Measurements from ENCODE around the gene RTEL1.
"Not testable (repeated sequence)": the region's sequence is repeated elsewhere in the genome, so short reads cannot be mapped to it uniquely, and the experiment has no call there.

The RTEL1 gene, protein sequence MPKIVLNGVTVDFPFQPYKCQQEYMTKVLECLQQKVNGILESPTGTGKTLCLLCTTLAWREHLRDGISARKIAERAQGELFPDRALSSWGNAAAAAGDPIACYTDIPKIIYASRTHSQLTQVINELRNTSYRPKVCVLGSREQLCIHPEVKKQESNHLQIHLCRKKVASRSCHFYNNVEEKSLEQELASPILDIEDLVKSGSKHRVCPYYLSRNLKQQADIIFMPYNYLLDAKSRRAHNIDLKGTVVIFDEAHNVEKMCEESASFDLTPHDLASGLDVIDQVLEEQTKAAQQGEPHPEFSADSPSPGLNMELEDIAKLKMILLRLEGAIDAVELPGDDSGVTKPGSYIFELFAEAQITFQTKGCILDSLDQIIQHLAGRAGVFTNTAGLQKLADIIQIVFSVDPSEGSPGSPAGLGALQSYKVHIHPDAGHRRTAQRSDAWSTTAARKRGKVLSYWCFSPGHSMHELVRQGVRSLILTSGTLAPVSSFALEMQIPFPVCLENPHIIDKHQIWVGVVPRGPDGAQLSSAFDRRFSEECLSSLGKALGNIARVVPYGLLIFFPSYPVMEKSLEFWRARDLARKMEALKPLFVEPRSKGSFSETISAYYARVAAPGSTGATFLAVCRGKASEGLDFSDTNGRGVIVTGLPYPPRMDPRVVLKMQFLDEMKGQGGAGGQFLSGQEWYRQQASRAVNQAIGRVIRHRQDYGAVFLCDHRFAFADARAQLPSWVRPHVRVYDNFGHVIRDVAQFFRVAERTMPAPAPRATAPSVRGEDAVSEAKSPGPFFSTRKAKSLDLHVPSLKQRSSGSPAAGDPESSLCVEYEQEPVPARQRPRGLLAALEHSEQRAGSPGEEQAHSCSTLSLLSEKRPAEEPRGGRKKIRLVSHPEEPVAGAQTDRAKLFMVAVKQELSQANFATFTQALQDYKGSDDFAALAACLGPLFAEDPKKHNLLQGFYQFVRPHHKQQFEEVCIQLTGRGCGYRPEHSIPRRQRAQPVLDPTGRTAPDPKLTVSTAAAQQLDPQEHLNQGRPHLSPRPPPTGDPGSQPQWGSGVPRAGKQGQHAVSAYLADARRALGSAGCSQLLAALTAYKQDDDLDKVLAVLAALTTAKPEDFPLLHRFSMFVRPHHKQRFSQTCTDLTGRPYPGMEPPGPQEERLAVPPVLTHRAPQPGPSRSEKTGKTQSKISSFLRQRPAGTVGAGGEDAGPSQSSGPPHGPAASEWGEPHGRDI (N-terminal part only)
- total RNA-seq: 3.3 to 6.5 reads per million in 2 donors

DNA sequence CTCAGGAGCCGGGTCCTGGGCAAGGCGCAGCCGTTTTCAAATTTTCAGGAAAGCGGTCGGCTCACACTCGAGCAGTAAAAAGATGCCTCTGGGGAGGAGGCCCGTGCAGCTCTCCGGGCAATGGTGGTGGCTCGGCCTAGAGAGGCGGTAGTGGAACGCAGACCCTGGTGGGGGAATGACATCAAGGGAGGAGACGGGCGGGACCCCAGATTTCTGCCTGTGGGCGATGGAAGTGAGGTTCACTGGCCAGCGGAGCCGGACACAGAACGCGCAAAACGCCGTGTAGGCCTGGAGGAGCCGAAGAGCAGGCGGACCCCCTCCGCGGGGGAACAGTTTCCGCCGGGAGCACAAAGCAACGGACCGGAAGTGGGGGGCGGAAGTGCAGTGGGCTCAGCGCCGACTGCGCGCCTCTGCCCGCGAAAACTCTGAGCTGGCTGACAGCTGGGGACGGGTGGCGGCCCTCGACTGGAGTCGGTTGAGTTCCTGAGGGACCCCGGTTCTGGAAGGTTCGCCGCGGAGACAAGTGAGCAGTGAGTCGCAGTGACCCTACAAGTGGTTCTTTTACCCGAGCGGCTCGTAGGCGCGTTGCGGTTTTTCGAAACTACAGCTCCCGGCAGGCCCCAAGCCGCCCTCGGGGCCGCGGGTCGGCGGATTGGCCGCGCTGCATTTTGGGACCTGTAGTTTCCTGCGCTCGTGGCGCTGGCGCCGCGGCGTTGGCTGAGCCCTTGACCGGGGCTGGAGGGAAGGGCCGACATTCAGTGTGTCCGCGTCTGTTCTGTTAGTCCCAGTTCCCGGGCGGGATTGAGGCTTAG lies at the start of gene RTEL1:
Gene RTEL1, plus strand, starts transcription at position 376 of the 812 bp plus-strand sequence. CDS start 1,091 bp downstream, outside the sequence.
- DNase-seq: peak; percentile 73

DNA sequence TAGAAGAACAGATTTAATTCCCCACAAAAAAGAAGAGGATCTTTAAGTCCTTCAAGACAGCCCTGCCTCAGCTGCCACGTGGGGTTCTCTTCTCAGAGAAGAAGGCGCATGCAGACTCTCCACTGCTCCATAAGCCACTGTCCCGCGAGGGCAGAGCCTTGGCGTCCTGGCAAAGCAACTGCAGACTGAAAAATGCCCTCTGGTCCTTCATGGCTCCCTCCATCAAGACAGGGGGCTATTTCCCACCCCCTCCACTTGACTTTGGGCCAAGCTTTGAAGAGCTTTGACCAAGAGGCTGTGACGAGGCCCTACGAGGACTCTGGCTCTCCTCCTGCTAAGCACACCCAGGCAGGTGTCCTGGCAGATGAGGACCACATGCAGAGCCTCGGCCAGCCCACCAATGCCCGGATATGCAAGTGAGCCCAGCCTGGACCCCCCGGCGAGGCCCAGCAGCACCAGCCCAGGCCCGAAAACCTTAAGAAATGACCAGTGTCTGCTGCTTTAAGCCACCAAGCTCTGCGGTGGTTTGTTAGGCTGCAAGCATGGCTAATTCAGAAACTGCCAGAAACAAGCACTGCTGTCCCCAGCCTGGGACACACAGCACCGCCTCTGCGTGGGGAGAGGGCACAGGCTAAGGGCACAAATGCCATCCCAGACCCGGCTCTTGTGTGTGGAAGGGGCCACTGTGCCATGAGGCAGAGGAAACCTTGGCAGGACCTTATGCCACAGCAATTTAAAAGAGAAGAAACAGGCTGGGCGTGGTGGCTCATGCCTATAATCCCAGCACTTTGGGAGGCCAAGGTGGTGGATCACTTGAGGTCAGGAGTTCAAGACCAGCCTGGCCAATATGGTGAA lies 47.3 kb upstream of the RTEL1 start:
- DNase-seq: no peak

DNA sequence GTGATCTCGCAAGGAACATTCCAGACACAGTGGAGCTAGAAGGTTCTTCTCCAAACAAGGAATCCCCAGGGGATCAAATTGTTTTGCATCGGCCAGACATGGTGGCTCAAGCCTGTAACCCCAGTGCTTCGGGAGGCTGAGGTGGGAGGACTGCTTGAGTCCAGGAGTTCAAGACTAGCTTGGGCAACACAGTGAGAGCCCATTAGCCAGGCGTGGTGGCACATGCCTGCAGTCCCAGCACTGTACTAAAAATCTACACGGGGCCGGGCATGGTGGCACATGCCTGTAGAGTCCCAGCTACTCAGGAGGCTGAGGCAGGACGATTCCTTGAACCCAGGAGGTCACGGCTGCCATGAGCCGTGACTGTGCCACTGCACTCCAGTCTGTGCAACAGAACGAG lies 46.5 kb upstream of the RTEL1 start:
- no peak for DNase-seq

DNA sequence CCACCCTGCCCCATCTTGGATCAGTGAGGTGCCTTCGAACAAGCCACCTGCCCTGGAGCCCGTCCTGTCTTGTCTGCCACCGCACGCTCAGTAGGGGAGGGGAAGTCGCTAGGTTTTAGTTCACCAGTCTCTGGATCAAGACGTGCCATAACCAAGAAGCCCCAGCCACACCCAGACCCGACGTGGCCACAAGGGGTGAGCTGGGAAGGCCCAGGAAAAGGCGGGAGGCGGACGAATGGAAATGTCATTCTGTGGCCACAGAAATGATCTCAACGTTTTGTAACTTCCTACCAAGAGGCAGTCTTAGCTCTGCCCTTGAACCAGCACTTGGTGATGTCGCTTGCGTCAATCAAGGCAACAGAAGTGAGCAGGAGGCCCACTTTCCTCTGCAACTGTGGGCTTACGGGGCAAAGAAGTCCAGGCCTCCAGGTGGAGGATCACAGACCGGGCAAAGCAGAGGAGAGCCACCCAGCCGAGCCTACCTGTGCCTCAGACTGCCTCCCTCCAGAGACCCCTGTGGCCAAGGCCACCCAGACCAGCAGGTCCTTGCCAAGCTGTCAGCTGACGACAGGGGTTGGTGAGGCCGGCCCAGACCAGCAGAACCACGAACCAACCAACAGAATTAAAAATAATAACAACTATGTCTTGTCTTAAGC lies 45.7 kb upstream of the RTEL1 start:
- no peak for DNase-seq

DNA sequence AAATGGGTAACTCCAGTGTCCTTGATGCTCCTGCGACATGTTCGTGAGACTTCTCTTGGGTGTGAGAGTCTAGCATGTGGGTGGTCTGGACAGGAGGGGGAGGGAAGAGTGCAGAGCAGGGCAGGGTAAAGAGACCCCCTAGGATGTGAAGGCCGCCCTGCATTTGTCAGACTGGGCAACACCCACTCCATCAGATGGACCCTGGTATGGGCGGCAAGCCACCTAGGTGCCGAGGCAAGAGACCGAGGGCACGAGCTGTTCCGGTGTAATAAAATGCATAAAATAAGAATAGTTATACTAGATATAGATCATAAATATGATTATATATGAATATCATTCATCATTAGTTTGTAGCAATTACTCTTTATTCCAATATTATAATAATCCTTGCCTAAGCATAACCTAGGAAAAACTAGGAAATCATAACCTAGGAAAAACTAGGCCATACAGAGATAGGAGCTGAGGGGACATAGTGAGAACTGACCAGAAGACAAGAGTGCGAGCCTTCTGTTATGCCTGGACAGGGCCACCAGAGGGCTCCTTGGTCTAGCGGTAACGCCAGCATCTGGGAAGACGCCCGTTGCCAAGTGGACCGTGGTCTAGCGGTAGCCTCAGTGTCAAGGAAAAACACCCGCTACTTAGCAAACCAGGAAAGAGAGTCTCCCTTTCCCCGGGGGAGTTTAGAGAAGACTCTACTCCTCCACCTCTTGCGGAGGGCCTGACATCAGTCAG lies 44.1 kb upstream of the RTEL1 start:
- not testable (repeated sequence) for DNase-seq

DNA sequence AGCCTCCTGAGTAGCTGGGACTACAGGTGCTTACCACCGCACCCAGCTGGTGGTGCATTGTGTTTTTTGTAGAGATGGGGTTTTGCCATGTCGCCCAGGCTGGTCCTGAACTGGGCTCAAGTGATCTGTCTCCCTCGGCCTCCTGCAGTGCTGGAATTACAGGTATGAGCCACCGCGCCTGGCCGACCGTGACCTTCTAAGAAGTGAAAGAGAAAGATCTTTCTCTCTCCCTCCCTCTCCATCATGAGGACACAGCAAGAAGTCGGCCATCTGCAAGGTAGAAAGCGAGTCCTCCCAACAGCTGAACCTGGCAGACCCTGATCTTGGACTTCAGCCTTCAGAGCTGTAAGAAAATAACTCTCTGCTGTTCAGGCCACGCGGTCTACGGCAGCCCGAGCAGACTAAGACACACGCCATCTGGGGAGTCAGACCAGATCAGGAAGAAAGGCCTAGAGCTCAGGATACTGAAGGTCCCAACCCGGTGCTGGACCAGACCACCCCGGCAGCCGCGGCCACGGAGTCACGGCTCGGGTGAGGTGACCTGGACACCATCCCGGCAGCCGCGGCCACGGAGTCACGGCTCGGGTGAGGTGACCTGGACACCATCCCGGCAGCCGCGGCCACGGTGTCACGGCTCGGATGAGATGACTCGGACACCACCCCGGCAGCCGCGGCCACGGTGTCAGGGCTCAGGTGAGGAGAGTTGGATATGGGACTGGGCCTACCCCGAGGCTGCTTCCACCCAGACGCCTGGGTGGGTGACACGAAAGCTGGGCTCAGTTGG lies 40.8 kb upstream of the RTEL1 start:
- DNase-seq: no peak

DNA sequence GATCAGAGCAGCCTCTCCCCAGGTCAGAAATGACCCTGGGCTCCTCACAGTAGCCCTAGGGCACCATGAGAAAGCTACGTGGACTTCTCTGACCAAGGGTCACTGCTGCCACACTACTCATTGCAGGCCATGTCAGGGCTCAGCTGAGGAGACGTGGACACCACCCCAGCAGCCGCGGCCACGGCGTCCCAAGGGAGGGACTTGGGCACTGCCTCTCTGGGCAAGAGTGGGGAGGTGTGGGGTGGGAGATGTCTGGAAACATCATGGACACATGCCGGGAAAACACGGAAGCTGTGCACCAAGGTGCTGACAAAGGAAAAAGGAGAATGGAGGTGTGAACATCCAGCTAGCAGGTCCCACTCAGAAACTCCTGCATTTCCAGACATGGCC lies 40.2 kb upstream of the RTEL1 start:
- no peak for DNase-seq

DNA sequence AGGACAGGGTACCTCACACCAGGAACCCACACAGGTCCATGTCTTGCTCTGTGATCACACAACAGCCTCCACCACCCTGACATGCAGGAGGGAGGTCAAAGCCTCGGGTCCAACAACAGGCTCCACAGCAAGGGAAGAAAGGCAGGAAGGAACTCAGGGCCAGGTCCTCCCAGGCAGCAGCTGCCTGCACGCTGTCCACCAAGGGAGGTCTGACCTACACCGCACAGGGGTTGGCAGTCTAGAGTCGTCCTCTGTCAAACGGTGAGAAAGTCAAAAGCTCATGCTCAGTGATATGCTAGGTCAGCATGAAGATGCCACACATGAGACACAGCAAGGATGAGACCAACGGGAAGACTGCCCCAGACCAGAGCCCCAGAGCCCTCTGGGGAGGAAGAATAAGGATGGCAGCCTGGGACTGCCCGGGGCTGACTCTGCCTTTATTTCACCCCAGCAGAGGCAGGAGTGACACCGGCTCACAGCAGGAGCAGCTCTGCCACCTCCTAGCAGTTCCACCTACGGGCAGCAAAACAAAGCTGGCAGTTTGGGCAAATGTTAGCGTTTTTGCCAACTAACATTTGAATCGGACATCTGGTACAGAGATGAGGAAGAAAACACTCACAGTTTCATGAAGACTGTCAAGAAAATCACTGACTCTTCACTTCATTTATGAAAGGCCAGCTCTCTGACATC lies 39.7 kb upstream of the RTEL1 start:
- no peak for DNase-seq

DNA sequence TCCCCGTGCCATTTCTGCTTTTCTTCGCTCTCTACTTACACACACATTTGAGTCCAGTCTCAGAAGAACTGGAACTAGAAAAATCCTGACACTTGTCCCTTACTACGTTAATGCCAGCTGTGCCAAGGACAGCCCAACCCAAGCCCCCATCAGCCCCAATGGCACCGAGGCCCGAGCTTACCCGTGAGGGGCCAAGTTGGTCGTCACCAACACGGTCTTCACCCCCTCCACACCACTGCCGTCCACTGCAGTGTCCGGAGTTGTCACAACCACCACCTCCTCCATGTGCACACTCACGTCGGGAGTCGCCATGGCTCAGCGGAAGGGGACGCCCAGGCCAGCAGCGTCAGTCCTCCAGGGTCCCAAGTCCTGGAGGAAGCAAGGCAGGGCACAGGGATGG lies 39.0 kb upstream of the RTEL1 start:
- DNase-seq: no peak

DNA sequence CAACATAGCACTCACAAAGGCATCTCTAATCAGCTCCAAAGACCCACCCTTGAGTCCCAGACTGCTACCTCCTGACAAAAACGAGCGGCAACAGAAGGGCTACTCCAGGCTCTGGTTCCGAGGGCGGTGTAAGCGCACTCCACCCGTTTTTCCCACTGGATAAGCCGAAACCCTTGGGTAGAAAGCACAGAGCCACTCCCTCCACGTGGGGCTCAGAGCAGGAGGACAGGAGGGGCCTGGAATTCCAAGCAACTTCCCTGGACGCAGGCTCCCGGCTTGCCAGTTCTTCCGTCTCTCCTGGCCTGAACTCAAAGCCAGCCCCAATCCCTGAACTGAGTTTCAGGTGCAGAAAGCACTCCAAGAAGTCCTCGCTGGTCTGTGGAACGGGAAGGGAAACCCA lies 38.6 kb upstream of the RTEL1 start:
- DNase-seq: no peak

DNA sequence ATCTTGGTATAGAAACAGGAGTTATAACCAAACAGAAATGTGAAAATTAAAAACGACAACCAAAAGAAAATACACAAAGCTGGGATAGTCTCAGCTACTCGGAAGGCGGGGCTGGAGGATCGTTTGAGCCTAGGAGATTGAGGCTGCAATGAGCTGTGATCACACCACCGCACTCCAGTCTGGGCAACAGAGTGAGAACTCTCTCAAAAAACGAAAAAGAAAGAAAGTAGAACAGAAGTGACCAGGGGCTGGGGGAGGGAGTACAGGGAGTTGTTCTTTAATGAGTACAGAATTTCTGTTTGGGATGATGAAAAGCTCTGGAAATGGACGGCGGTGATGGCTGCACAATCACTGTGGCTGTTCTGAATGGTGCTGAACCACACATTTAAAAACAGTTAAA lies 37.1 kb upstream of the RTEL1 start:
- no peak for DNase-seq

DNA sequence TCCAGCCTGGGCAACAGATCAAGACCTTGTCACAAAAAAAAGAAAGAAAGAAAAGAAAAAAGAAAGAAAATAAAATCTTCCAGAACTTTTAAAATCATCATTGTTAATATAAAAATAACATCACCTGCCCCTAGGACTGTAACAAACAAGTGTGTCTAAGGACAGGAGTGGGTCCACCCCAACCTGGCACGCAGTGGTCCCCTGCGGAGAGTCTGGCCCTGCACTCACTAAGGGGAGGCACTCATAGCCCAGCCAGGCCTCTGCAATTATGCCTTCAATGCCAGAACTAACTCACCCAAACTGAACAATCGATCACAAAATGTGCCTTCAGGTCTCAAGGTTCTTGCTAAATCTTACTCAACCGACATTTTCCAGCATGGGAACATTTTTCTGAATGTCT lies 36.0 kb upstream of the RTEL1 start:
- no peak for DNase-seq

DNA sequence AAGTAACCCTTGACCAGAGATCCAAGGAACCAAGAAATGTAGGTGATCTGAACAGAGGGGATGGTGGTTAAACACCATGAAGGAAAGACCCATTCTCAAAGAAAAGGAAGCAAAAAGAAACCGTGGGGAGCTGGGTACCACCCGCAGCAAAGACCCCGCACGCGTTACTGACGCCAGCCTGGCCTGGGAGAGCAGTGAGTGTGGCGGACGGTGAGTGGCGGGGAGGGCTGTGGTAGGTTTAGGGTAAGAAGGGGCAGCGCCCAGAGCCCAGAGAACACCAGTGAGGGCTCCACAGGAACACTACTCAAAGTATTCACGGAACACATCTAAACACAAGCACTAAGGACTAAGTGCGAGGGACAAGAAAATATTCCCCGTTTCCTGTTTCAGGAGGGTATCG lies 35.4 kb upstream of the RTEL1 start:
- DNase-seq: no peak

DNA sequence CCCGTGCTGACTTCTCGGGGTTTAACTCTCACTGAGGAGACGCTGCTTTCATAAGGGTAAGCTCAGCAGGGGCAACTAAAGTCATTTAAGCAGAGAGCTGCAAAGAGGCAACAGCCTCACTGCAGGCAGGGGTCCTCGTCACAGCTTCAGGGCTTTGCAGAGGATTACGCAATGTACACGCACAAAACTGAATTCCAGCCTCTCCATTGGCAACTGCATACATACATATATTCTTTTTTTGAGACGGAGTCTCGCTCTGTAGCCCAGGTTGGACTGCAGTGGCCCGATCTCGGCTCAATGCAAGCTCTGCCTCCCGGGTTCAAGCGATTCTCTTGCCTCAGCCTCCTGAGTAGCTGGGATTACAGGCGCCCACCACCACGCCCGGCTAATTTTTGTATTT lies 33.6 kb upstream of the RTEL1 start:
- DNase-seq: no peak

DNA sequence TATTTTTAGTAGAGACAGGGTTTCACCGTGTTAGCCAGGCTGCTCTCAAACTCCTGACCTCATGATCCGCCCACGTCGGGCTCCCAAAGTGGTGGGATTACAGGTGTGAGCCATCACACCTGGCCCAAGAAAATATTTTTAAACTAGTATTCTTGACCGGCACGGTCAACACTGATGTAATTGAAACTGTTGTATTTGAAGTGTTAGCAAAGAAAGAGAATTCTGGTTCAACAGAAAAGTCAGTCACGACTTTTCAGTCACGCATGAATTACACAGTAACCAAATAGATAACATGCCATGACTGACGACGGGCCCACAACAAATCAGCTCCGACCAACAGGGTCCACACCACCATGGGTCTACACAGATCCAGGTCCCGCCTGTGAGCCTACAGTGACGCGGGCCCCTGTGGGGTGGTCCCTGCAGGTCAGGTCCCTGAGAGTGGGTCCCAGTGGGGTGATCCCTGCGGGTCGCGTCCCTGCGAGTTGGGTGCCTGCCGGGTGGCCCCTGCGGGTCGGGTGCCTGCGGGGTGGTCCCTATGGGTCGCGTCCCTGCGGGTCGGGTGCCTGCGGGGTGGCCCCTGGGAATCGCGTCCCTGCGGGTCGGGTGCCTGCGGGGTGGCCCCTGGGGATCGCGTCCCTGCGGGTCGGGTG lies 32.2 kb upstream of the RTEL1 start:
- DNase-seq: no peak

DNA sequence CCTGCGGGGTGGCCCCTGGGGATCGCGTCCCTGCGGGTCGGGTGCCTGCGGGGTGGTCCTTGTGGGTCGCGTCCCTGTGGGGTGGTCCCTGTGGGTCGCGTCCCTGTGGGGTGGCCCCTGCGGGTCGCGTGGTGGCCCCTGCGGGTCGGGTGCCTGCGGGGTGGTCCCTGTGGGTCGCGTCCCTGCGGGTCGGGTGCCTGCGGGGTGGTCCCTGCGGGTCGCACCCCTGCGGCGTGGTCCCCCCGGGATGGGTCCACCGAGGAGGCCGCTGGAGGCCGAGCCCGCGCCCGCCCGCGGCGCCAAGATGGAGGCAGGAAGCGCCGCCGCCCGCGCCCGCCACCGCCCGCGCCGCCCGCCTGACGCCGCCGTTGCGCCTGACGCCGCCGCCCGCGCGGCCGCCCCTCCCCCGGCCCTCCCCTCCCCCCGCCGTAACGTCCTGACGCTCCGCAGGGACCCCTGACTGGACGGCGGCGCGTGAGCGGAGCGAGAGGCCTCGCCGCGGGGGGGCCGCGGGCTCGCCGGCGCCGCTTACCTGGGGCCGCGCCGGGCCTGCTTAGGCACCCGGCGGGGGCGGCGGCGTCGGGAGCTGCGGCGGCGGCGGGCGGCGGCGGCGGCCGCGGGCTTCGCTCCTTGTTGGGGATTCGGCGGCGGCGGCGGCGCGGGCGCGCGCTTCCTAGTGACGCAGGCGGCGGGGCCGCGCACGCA lies 31.5 kb upstream of the RTEL1 start, which contains the start of gene GMEB2:
Gene GMEB2, minus strand, starts transcription at position 678 of the 705 bp plus-strand sequence. CDS start 7,704 bp downstream, outside the sequence.
- peak; percentile 68 for DNase-seq

DNA sequence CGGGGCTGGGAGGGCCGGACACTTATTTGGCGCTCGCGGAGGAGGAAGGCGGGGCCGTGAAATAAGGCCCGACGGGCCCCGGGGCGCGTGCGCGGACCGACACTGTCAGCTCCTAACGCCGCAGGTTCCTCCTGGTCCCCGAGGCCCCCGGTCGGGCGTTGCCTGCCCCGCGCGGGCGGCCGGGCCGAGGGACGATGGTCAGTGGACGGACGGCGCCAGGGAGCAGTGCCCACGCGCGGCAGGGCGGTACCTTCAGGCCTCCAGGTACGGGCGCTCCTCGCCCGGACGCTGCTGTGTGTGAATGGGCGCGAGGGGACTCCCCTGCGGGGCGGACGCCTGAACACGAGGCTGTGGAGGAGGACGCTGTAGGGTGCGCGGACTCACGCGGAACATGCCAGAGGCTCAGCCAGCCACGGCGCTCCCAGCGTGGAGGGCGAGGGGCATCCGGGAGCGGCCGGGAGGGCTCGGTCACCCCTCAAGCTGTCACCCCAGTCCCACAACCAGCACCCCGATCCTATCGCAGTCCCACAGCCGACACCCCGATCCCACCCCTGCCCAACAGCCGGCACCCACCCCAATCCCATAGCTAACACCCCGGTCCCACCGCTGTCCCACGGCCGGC lies 30.9 kb upstream of the RTEL1 start:
- peak; percentile 92 for DNase-seq
